Retinal pigment epithelial cell (primary cell): Measurements from ENCODE around the gene NOTUM.

Experiments
- DNase-seq: peaks from one replicate; pipeline ENCODE4 v3.0.0-alpha.2; 2010; ENCODE audit warnings: low read depth
- H3K4me3 ChIP-seq: 2 replicates; pipeline ENCODE4 v1.5.1; 2011; ENCODE audit warnings: mild to moderate bottlenecking, low read length, control low read depth, moderate library complexity
- TF ChIP-seq, protein P1 (sequence below): conservative IDR thresholded peaks from 2 replicates; pipeline ENCODE4 v1.5.1; 2011; ENCODE audit warnings: low read depth, low read length, control low read depth, inconsistent platforms

The NOTUM gene

DNA sequence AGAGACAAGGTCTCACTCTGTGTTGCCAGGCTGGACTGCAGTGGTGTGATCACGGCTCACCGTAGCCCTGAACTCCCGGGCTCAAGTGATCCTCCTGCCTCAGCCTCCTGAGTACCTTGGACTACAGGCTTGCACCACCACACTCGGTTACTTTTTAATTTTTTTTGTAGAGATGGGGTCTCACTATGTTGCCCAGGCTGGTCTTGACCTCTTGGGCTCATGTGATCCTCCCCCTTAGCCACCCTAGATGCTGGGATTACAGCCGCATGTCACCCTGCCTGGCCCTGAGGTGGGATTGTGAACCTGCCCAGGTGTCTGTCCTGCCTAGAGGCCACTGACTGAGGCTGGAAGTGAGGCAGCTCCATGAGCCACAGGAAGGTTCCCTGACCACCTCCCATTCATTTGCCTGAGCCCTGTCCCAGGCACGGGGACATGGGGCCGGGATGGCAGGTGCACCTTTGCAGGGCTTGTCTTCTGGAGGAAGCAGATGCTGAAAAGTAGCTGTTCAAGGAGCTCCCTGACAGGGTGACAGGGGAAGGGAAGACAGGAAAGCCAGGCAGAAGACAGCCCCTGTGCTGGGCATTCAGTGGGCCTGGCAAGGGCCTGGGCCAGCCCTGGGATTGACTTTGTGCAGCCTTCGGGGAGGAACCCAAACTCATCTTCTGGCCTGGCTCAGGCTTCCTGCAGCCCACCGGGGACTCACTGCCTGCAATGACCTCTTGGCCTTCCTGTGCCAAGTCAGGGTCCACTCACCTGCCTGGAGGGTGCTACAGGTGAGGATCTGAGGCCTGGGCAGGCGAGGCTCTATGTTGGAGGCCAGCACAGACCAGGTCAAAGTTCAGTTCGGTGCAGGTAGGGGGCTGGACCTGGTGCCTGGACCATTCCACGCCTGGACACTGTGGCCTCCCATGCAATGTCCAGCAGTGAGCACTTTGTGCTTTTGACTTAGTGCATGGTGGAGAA lies 8.1 kb upstream of the NOTUM start:
- H3K4me3 ChIP-seq: no peak overlapping the region
- TF ChIP-seq, protein P1, sequence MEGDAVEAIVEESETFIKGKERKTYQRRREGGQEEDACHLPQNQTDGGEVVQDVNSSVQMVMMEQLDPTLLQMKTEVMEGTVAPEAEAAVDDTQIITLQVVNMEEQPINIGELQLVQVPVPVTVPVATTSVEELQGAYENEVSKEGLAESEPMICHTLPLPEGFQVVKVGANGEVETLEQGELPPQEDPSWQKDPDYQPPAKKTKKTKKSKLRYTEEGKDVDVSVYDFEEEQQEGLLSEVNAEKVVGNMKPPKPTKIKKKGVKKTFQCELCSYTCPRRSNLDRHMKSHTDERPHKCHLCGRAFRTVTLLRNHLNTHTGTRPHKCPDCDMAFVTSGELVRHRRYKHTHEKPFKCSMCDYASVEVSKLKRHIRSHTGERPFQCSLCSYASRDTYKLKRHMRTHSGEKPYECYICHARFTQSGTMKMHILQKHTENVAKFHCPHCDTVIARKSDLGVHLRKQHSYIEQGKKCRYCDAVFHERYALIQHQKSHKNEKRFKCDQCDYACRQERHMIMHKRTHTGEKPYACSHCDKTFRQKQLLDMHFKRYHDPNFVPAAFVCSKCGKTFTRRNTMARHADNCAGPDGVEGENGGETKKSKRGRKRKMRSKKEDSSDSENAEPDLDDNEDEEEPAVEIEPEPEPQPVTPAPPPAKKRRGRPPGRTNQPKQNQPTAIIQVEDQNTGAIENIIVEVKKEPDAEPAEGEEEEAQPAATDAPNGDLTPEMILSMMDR: no peak
- DNase-seq: no peak

DNA sequence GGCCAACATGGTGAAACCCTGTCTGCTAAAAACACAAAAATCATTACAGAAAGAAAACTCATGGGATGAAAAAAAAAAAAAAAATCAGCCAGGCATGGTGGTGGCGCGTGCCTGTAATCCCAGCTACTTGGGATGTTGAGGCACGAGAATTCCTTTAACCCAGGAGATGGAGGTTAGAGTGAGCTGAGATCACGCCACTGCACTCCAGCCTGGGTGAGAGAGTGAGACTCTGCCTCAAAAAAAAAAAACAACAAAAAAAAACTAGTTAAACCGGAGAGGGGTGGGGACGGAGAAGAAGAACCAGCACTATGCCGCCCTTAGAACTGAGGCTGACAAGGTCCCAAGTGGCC lies 7.4 kb upstream of the NOTUM start:
- TF ChIP-seq, protein P1: no peak
- H3K4me3 ChIP-seq: no peak overlapping the region
- DNase-seq: no peak

DNA sequence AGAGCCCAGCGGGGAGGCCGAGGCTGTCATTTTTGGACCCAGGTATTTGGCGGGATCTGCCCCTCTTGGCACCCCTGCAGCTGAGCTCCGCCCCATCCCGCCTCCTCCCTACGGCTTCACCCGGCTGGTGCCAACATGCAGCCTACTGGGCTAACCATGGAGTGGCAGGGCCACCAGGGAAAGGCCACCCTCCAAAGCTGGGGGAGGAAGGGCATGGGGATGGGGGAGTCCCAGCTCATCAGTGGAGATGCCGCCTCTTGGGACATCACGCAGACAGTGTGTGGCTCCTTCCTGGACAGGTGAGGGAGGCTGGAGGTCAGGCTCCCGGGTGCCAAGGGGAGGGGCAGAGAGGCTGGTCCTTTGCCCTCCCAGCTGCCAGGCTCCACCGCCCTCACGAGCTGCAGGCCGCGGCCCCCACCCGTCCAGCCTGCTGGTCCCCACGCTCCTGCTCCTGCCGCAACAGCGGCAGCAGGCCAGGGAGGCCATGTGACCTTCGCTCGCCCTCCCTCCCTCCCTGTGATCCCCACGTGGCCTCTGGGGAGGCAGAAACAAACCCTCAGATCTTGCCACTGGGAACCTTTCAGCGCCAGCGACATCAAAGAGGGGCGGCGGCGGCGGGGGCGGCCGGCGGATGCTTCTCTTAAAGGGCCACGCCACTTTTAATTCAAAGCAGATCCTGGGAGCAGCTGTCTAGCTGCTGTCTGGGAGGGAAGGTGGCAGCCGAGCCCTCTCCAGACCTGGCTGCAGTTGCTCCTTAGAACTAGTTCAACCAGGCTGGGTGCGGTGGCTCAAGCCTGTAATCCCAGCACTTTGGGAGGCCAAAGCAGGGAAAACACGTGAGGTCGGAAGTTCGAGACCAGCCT lies 6.8 kb upstream of the NOTUM start:
- no peak overlapping the region for H3K4me3 ChIP-seq
- peak; percentile 65 for DNase-seq
- TF ChIP-seq, protein P1: no peak

DNA sequence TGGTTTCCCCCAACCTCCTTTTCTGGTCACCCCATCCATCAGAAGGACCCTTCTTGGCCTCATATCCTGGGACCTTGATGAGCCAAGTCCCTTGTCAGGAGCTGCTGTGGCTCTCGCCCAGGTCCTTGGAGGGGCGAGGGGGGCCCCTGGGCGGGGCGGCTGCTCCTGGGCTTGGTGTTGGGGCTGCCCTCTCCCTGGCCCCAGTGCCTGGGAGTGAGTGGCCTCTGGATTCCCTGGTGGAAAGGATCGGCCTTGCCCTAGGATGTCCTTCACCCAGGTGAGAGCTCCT lies 6.2 kb upstream of the NOTUM start:
- no peak for DNase-seq
- TF ChIP-seq, protein P1: no peak
- H3K4me3 ChIP-seq: no peak overlapping the region

DNA sequence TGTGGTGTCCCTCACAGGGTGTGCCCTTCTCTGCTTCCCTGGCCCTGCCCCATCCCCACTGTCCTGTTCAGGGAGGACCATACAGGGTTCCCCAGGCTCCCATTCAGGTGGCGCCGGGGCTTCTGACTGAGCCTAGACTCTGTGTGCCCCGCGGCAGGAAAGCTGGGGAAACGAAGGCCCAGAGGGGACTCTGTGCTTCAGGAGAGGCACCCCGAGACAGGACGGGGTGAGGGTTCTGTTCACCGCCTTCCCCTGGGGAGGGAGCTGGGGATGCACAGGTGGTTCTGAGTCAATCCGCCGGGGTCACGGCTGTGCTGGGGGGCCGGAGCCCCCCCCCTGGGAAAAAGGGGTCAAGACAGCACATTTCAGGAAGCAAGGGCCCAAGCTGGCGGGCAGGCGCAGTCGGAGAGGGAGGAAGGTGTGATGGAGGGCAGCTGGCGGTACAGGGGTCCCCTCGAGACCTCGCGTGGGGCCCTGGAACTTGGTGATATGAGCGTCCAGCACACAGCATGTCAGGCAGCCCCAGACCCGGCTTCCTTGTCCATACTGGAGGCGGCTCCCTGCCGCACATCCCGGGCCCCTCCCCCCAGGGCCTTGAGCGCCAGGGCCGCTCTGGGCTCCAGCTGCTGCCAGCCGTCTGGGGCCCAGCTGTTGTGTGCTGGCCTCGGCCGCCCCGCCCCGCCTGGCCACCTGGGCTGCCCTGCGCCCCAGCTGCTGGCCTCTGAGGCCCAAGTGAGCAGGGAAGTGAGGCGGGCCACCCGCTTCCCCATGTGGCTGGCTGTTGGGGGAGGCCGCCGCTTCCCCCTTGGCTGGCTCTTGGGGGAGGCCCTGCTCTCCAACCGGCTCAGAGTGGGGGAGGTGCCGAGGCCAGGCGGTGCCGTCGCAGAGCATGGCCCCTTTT lies 5.6 kb upstream of the NOTUM start:
- TF ChIP-seq, protein P1: no peak
- H3K4me3 ChIP-seq: no peak overlapping the region
- DNase-seq: no peak

DNA sequence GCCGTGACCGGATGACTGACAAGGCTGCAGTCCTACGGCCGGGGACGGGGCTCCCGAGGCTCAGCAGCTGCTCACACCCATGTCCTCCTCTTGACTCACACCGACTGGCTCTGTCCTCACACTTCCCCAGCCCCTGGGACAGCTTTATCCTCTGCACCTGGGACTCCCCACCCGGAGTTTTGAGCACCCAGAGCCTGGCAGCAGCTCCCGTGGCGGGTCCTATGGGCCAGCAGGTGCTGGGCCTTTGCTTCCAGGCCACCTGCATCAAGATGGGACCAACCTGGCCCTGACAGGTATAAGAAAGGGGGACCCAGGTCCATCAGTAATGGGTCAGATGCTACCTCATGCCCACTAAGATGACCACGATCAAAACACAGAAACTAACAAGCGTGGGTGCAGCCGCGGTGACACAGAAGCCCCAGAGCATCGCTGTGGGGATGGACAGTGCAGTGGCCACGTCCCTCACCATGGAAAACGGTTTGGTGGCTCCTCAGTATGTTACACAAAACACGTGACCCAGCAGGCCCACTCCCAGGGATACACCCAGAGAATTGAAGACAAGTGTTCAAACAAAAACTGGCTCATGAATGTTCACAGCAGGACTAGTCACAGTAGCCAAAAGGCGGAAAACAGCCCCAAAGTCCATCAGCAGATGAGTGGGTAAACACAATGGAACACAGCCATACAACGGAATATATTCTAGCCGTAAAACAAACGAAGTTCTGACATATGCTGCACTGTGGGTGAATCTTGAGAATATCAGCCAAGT lies 3.3 kb upstream of the NOTUM start:
- H3K4me3 ChIP-seq: no peak overlapping the region
- no peak for DNase-seq
- TF ChIP-seq, protein P1: no peak
